Measurements from ENCODE around the gene GPR75. TPM values are rescaled to one million over a fixed set of nuclear protein-coding genes. Genes with fewer than 3 reads are reported as not detected.
A peak's percentile ranks its signal among the peaks of the same experiment; 100 is the strongest.
"Not testable (repeated sequence)": the region's sequence is repeated elsewhere in the genome, so short reads cannot be mapped to it uniquely, and the experiment has no call there.

GPR75 gene
- total and polyA plus RNA-seq, 5 donors = 0.84 to 2.2 (median 1.1) TPM

- H3K4me1 ChIP-seq (ENCODE audit: control insufficient read depth, insufficient read depth, low read length); H3K4me3 ChIP-seq (ENCODE audit: low read length); ATAC-seq; H3K9me3 ChIP-seq (ENCODE audit: control insufficient read depth, low read length); DNase-seq; intact Hi-C loops (cut with DNase I); H3K27me3 ChIP-seq (ENCODE audit: control insufficient read depth, insufficient read depth); H3K27ac ChIP-seq (ENCODE audit: low read length): not testable (repeated sequence)
- WGBS = 96% methylated on average over 9 of the region's 9 CpGs
Observed at GRCh38 chr2:53851052-53851757, 8.6 kb downstream of the GPR75 start.

GRCh38 chr2:53848062-53848461 lies 11.7 kb downstream of the GPR75 start:
- Histone ChIP-seq H3K9me3 (ENCODE audit: control insufficient read depth, low read length) (no peaks in the 10 kb centered on the region), H3K4me1 (ENCODE audit: control insufficient read depth, insufficient read depth, low read length) (no peaks in the 10 kb centered on the region), H3K27ac (ENCODE audit: low read length) (no peak overlapping the region), H3K27me3 (ENCODE audit: control insufficient read depth, insufficient read depth) (no peaks in the 10 kb centered on the region), H3K4me3 (ENCODE audit: low read length) (no peak overlapping the region)
- WGBS = 94% methylated on average over 2 of the region's 2 CpGs
- intact Hi-C loops (cut with DNase I) = no loop called here
- no peak for DNase-seq
- ATAC-seq = no peak

GRCh38 chr2:53843595-53843994 lies 16.2 kb downstream of the GPR75 start:
- Histone ChIP-seq H3K27ac (ENCODE audit: low read length) (no peak overlapping the region), H3K4me1 (ENCODE audit: control insufficient read depth, insufficient read depth, low read length) (no peaks in the 10 kb centered on the region), H3K4me3 (ENCODE audit: low read length) (no peak overlapping the region), H3K27me3 (ENCODE audit: control insufficient read depth, insufficient read depth) (no peaks in the 10 kb centered on the region), H3K9me3 (ENCODE audit: control insufficient read depth, low read length) (no peaks in the 10 kb centered on the region)
- intact Hi-C loops (cut with DNase I) = no loop called here
- DNase-seq = no peak
- no peak for ATAC-seq
- 74% methylated on average over 2 of the region's 2 CpGs for WGBS

GRCh38 chr2:53842891-53843290 lies 16.9 kb downstream of the GPR75 start:
- Histone ChIP-seq H3K9me3 (ENCODE audit: control insufficient read depth, low read length) (no peaks in the 10 kb centered on the region), H3K27ac (ENCODE audit: low read length) (no peak overlapping the region), H3K4me1 (ENCODE audit: control insufficient read depth, insufficient read depth, low read length) (no peaks in the 10 kb centered on the region), H3K4me3 (ENCODE audit: low read length) (no peak overlapping the region), H3K27me3 (ENCODE audit: control insufficient read depth, insufficient read depth) (no peaks in the 10 kb centered on the region)
- WGBS = 61% methylated on average over 3 of the region's 3 CpGs
- intact Hi-C loops (cut with DNase I) = no loop called here
- DNase-seq = no peak
- ATAC-seq = no peak

- H3K4me3 ChIP-seq (ENCODE audit: low read length); H3K9me3 ChIP-seq (ENCODE audit: control insufficient read depth, low read length); intact Hi-C loops (cut with DNase I); H3K27ac ChIP-seq (ENCODE audit: low read length); ATAC-seq; H3K4me1 ChIP-seq (ENCODE audit: control insufficient read depth, insufficient read depth, low read length); H3K27me3 ChIP-seq (ENCODE audit: control insufficient read depth, insufficient read depth); DNase-seq: not testable (repeated sequence)
- WGBS = 98% methylated on average over 7 of the region's 7 CpGs
Observed at GRCh38 chr2:53841651-53842050, 18.1 kb downstream of the GPR75 start.

- no peak overlapping the region for H3K27ac ChIP-seq (ENCODE audit: low read length)
- no peak overlapping the region for H3K4me3 ChIP-seq (ENCODE audit: low read length)
- intact Hi-C loops (cut with DNase I) = no loop called here
- no peaks in the 10 kb centered on the region for H3K9me3 ChIP-seq (ENCODE audit: control insufficient read depth, low read length)
- 80% methylated on average over 1 of the region's 1 CpG for WGBS
- no peaks in the 10 kb centered on the region for H3K4me1 ChIP-seq (ENCODE audit: control insufficient read depth, insufficient read depth, low read length)
- ATAC-seq (no peak), DNase-seq (no peak)
- H3K27me3 ChIP-seq (ENCODE audit: control insufficient read depth, insufficient read depth) = no peaks in the 10 kb centered on the region
Observed at GRCh38 chr2:53840580-53840979, 19.2 kb downstream of the GPR75 start.

GRCh38 chr2:53829980-53830290 lies 29.8 kb downstream of the GPR75 start:
- ATAC-seq; DNase-seq; H3K9me3 ChIP-seq (ENCODE audit: control insufficient read depth, low read length); H3K27me3 ChIP-seq (ENCODE audit: control insufficient read depth, insufficient read depth); H3K27ac ChIP-seq (ENCODE audit: low read length); H3K4me1 ChIP-seq (ENCODE audit: control insufficient read depth, insufficient read depth, low read length); H3K4me3 ChIP-seq (ENCODE audit: low read length); intact Hi-C loops (cut with DNase I): not testable (repeated sequence)
- 96% methylated on average over 4 of the region's 4 CpGs for WGBS

- peak; percentile 47 to 53 for ATAC-seq
- no peak overlapping the region for H3K27ac ChIP-seq (ENCODE audit: low read length)
- intact Hi-C loops (cut with DNase I) = no loop called here
- H3K27me3 ChIP-seq (ENCODE audit: control insufficient read depth, insufficient read depth) = no peaks in the 10 kb centered on the region
- peak in 1 of 3 donors; percentile 64 for DNase-seq
- no peaks in the 10 kb centered on the region for H3K9me3 ChIP-seq (ENCODE audit: control insufficient read depth, low read length)
- peaks cover 6% of the 10 kb centered on the region for H3K4me1 ChIP-seq (ENCODE audit: control insufficient read depth, insufficient read depth, low read length)
- 81% methylated on average over 11 of the region's 11 CpGs for WGBS
- H3K4me3 ChIP-seq (ENCODE audit: low read length) = no peak overlapping the region
Observed at GRCh38 chr2:53829273-53829979, 30.3 kb downstream of the GPR75 start.

- H3K4me3 ChIP-seq (ENCODE audit: low read length) = no peak overlapping the region
Observed at GRCh38 chr2:53828331-53828730, 31.4 kb downstream of the GPR75 start.

GRCh38 chr2:53827398-53828175 lies 32.2 kb downstream of the GPR75 start:
- H3K4me3 ChIP-seq (ENCODE audit: low read length) = no peak overlapping the region
- no peaks in the 10 kb centered on the region for H3K9me3 ChIP-seq (ENCODE audit: control insufficient read depth, low read length)
- DNase-seq (no peak), ATAC-seq (peak in 1 of 2 donors; percentile 51)
- WGBS = 93% methylated on average over 3 of the region's 3 CpGs
- no peaks in the 10 kb centered on the region for H3K27me3 ChIP-seq (ENCODE audit: control insufficient read depth, insufficient read depth)
- intact Hi-C loops (cut with DNase I) = no loop called here
- H3K27ac ChIP-seq (ENCODE audit: low read length) = peak overlapping the region; percentile 89
- peaks cover 6% of the 10 kb centered on the region for H3K4me1 ChIP-seq (ENCODE audit: control insufficient read depth, insufficient read depth, low read length)

More at GRCh38 chr2:53828331-53828730, 31.4 kb downstream of the GPR75 start:
- H3K9me3 ChIP-seq (ENCODE audit: control insufficient read depth, low read length) = no peaks in the 10 kb centered on the region
- intact Hi-C loops (cut with DNase I) = no loop called here
- no peak for ATAC-seq
- H3K27me3 ChIP-seq (ENCODE audit: control insufficient read depth, insufficient read depth) = no peaks in the 10 kb centered on the region
- H3K27ac ChIP-seq (ENCODE audit: low read length) = no peak overlapping the region
- H3K4me1 ChIP-seq (ENCODE audit: control insufficient read depth, insufficient read depth, low read length) = peaks cover 6% of the 10 kb centered on the region
- no peak for DNase-seq
- whole genome bisulfite sequencing = 92% methylated on average over 4 of the region's 4 CpGs
